D721Med (cell line): ENCODE data around the gene TEX2.
A peak's percentile ranks its signal among the peaks of the same experiment; 100 is the strongest.

ENCODE experiments used
- DNase-seq: peaks from one replicate; pipeline ENCODE4 v3.0.0; 2011; ENCODE audit warnings: low spot score; ENCODE audit not compliant: insufficient read length
- FAIRE-seq: peaks from 2 replicates; lab custom pipeline; 2011; peaks lifted over from hg19 to GRCh38; lab: Jason Lieb, UNC
- CTCF ChIP-seq: IDR thresholded peaks from 2 replicates; pipeline ENCODE4 v1.5.1; 2012; ENCODE audit warnings: mild to moderate bottlenecking, control low read depth; ENCODE audit not compliant: insufficient read depth; ENCODE audit errors: missing control alignments

The TEX2 gene

GRCh38 chr17:64236827-64237403 is 26.1 kb downstream of the TEX2 start:
- FAIRE-seq (no peak), DNase-seq (no peak)
- no peak for TF ChIP-seq CTCF

DNA sequence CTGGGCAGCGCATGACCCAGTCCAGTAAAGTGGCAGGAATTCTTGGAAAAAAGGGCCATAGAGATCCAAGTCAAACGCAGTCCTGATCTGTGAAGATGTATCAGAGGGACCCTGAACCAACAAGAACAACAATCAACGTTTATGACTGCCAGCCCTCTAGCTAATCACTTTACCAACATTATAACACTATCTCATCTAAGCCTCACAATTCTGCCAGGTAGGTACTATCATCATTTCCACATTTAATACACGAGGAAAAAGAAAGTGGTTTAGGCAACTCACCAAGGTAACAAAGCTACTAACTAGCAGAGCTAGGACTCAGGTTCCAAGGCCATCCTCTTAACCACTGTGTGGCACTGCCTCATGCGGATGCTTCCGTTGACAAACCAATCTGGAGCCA is 28.1 kb downstream of the TEX2 start:
- DNase-seq (no peak), FAIRE-seq (no peak)
- TF ChIP-seq CTCF: no peak

- no peak for FAIRE-seq
- TF ChIP-seq CTCF: no peak
These were observed 30.4 kb downstream of the TEX2 start for GRCh38 chr17:64232466-64233262.

GRCh38 chr17:64231567-64232141 is 31.4 kb downstream of the TEX2 start:
- FAIRE-seq (peak; percentile 84), DNase-seq (no peak)
- TF ChIP-seq CTCF: no peak

More at GRCh38 chr17:64232466-64233262, 30.4 kb downstream of the TEX2 start:
- DNase-seq: no peak

GRCh38 chr17:64230791-64231408 is 32.2 kb downstream of the TEX2 start:
- DNase-seq: no peak
- FAIRE-seq: no peak
- TF ChIP-seq CTCF: no peak

DNA sequence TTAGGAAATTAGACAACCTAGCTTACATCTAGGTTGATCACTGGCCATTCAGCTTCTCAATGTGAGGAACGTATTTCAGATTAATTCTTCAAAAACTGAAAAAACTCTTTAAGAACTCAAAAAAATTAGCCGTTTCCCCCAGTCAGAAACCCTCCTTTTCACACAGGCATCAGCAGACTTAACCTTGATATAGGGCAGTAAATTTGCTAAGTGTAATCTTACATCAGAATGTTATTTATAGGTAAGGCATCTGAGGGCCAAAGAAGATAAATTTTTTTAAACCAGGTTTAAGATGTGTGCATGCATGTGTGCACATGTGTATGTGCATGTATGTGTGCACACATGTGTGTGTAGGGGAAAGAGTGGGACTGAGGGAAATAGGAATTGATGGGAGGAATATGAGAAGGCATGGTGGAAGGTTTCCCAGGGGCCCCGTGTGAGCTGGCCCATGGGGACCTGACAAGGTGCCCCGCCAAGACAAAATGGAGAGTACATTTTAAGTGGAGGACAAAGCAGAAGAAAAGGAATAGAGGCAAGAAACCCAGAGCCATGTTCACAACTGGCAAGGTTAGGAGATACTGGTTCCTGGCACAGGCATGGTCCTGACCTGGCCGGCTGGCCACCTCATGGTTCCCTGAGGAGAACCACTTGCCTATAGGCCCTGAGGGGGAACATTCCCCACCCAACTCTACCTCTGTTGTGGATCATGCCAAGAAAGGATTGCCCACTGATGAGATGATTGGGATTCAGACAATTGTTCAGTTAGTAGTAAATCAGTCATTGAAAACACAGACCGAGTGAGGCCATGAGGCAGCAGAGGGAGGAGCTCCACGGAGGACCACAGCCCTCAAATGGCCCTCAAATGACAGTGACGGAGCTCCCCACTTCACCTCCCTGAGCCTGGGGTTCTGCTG is 33.0 kb downstream of the TEX2 start:
- DNase-seq (no peak), FAIRE-seq (no peak)
- TF ChIP-seq CTCF: no peak
